Heart right ventricle (tissue), 16 donors: ENCODE results near the gene CTSL. TPM values are rescaled to one million over a fixed set of nuclear protein-coding genes. Genes with fewer than 3 reads are reported as not detected.

Experiments used
- ATAC-seq, 8 donors: fragments of 200-7000 bp; cut with Tn5 transposase; one replicate each; pipeline ENCODE4 v1.9.1; 2020; ENCODE audit warnings: mild to moderate bottlenecking in 8 of 8, moderate library complexity in 8 of 8, moderate number of reproducible peaks in 1 of 8
- DNase-seq, 2 donors: peaks; one replicate each; pipeline ENCODE4 v3.0.0-alpha.2; 2020
- H3K27ac ChIP-seq, 10 donors: fragments of 200-600 bp; sonication (generic) in 2 of 10; one replicate each; pipeline versions ENCODE4 v1.5.0 to v1.8.0; 2020 to 2022; ENCODE audit warnings: mild to moderate bottlenecking in 3 of 10
- H3K27me3 ChIP-seq, 7 donors: fragments of 200-600 bp; one replicate each; pipeline ENCODE4 v1.8.0; 2021 to 2022; ENCODE audit warnings: mild to moderate bottlenecking in 2 of 7
- H3K36me3 ChIP-seq, 9 donors: fragments of 200-600 bp; sonication (generic) in 1 of 9; one replicate each; pipeline versions ENCODE4 v1.5.0 to v1.8.0; 2020 to 2022; ENCODE audit warnings: mild to moderate bottlenecking in 2 of 9
- H3K4me1 ChIP-seq, 9 donors: fragments of 200-600 bp; sonication (generic) in 1 of 9; one replicate each; pipeline versions ENCODE4 v1.5.0 to v1.8.0; 2020 to 2022; ENCODE audit warnings: mild to moderate bottlenecking in 4 of 9
- H3K4me3 ChIP-seq, 10 donors: fragments of 200-600 bp; sonication (generic) in 2 of 10; one replicate each; pipeline versions ENCODE4 v1.5.0 to v1.8.0; 2020 to 2022; ENCODE audit warnings: mild to moderate bottlenecking in 7 of 10, moderate library complexity in 2 of 10
- H3K9me3 ChIP-seq, 11 donors: fragments of 200-600 bp in 10 of 11; sonication (generic) in 2 of 11; one replicate each; pipeline versions ENCODE4 v1.5.0 to v1.8.0; 2013 to 2022; ENCODE audit warnings: mild to moderate bottlenecking in 2 of 11, control low read depth in 1 of 11, moderate library complexity in 1 of 11
- CTCF ChIP-seq, 9 donors: fragments of 200-600 bp; sonication (generic) in 2 of 9; IDR thresholded peaks; one replicate each; pipeline versions ENCODE4 v1.5.0 to v1.8.0; 2021 to 2022; ENCODE audit warnings: antibody characterized with exemption in 9 of 9, mild to moderate bottlenecking in 5 of 9, moderate library complexity in 1 of 9
- WGBS, 2 donors: extraction: QIAGEN DNeasy Blood & Tissue Kit; methylation state at CpG; one replicate each; pipeline ENCODE4 v1.1.7; 2013; ENCODE audit warnings: inconsistent platforms in 1 of 2; 5-methylcytosine and 5-hydroxymethylcytosine counted together
- intact Hi-C, 10 donors: fragments of 100-400 bp; cut with DNase I; formaldehyde crosslinking; loops; one replicate each; pipeline versions ENCODE4 v1.11.1 to v1.14.2; 2022
- polyA plus RNA-seq, 2 donors: library from polyadenylated mRNA; stranded (reverse); fragments of 200-250 nt; gene quantifications; one replicate each; pipeline ENCODE4 v1.2.3, GENCODE V29; 2013
- total RNA-seq, 10 donors: library from RNA; stranded (reverse); fragmentation: NEBNext Ultra II Directional in 3 of 10; extraction: Animal tissue kit (Norgen Biotek cat#: 25700) in 3 of 10; gene quantifications; one replicate each; pipeline versions ENCODE4 v1.2.1 to v1.2.4, GENCODE V29; 2021 to 2023
- donor health status: Arrhythmogenic right ventricular cardiomyopathy.
- donor health status: ischemic (EF 13 %, LVEDD 7.1; RV severe dilation, severe dysfunction).
- donor health status: healthy with polysubstance abuse.
- donor health status: DM: no; HTN: yes; CAD: no.
- donor health status: DM: no; HTN: no; CAD: no.
- donor health status: ischemic (EF 25% LVEDD 6.9; RV normal size, moderate dysfunction).
- donor health status: ischemic (EF 25% LVEDD 5.7; RV mildly dilated, moderate dysfunction).
- donor health status: healthy.
- donor health status: DM: yes; HTN: yes; CAD: no.
- donor health status: Ischemic cardiomyopathy.
- donor health status: ischemic (EF 35%, LVEDD 5.7; RV mildly dilated, moderate dysfunction).
- donor health status: nonischemic (EF 11% LVEDD 7.7; RV severe dilation, severe dysfunction).
- donor health status: DM: yes; HTN: yes; CAD: no.
- donor health status: PGD.
- donor health status: ischemic (EF 29% LVEDD 5.4; RV normal size, mild dysfunction).
- donor health status: nonischemic (EF 23%, LVEDD 6.1; RV moderate dilation, normal function).

Gene CTSL
- total and polyA plus RNA-seq, 12 donors = 75.8 to 189 (median 134) TPM

- intact Hi-C loops = no loop called here
- Histone ChIP-seq H3K27ac (no peak overlapping the region), H3K4me1 (no peaks in the 10 kb centered on the region), H3K27me3 (peaks cover 0 to 5% (median 0%) of the 10 kb centered on the region in 7 donors), H3K36me3 (no peaks in the 10 kb centered on the region), H3K4me3 (no peak overlapping the region), H3K9me3 (no peaks in the 10 kb centered on the region)
- ATAC-seq (no peak), DNase-seq (no peak)
- 80 to 81% methylated on average over 8 of the region's 8 CpGs for WGBS, 2 donors
- TF ChIP-seq CTCF (IDR thresholded peaks at IDR 0.05) = no peak
Observed at GRCh38 chr9:87776481-87777379, 50.8 kb downstream of the CTSL start.

GRCh38 chr9:87778996-87779395 is 53.1 kb downstream of the CTSL start:
- H3K4me1 ChIP-seq = no peaks in the 10 kb centered on the region
- H3K27me3 ChIP-seq = no peaks in the 10 kb centered on the region
- TF ChIP-seq CTCF (IDR thresholded peaks at IDR 0.05) = no peak
- H3K9me3 ChIP-seq = no peaks in the 10 kb centered on the region
- no peak overlapping the region for H3K4me3 ChIP-seq
- no peak overlapping the region for H3K27ac ChIP-seq
- ATAC-seq (no peak), DNase-seq (no peak)
- WGBS, 2 donors = 95 to 96% methylated on average over 4 of the region's 4 CpGs
- intact Hi-C loops = no loop called here
- H3K36me3 ChIP-seq = no peaks in the 10 kb centered on the region

Other genes starting within 250 kb of the CTSL start
- 10 to 100 TPM in 1 of 10 donors, 1 to 10 TPM in 9; 2.3 to 15.5 (median 4.3) TPM for gene DAPK1, start 228.3 kb upstream of the CTSL start, total RNA-seq
- 1 to 10 TPM; 1.1 to 2.2 TPM for gene DAPK1, start 228.3 kb upstream of the CTSL start, polyA plus RNA-seq
- not detected for gene SPATA31E1, start 156.8 kb downstream of the CTSL start, total RNA-seq
- gene SPATA31E1, start 156.8 kb downstream of the CTSL start, polyA plus RNA-seq = not detected
- not detected for gene SPATA31C1, start 191.8 kb downstream of the CTSL start, total RNA-seq
- gene SPATA31C1, start 191.8 kb downstream of the CTSL start, polyA plus RNA-seq = not detected
- gene CDK20, start 248.4 kb downstream of the CTSL start, total RNA-seq = 1 to 10 TPM in 9 of 10 donors, under 1 TPM in 1; 1.00 to 6.4 (median 2.3) TPM
- gene CDK20, start 248.4 kb downstream of the CTSL start, polyA plus RNA-seq = 1 to 10 TPM; 3.1 TPM